ENCODE results near the gene SOS2. TPM values are rescaled to one million over a fixed set of nuclear protein-coding genes. Genes with fewer than 3 reads are reported as not detected.

Gene SOS2
- total and polyA plus RNA-seq, 7 donors, result 19.4 to 55.1 (median 45.0) TPM

DNA sequence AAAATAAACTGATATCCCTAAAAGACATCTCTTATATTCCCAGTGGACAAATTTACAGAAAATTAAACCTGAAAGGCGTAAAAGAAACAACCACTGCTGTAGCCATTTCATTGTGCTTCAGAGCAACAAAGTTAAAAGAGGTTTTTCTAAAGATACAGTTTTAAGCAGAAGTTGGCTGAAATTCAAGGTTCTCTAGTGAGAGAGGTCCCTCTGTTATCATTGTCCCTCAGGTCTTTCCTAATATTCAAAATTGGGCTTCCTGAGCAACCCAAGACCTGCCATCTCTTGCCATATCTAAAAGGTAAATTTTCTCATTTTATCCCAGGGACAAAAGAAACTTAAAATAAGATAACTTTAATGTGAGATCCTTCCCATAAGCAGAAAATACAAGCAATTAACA lies 10.7 kb upstream of the SOS2 start:
- intact Hi-C loops (cut with DNase I), result no loop called here
- 97 to 100% (median 97%) methylated on average over 1 of the region's 1 CpG for WGBS, 3 donors
- TF ChIP-seq, protein P1, sequence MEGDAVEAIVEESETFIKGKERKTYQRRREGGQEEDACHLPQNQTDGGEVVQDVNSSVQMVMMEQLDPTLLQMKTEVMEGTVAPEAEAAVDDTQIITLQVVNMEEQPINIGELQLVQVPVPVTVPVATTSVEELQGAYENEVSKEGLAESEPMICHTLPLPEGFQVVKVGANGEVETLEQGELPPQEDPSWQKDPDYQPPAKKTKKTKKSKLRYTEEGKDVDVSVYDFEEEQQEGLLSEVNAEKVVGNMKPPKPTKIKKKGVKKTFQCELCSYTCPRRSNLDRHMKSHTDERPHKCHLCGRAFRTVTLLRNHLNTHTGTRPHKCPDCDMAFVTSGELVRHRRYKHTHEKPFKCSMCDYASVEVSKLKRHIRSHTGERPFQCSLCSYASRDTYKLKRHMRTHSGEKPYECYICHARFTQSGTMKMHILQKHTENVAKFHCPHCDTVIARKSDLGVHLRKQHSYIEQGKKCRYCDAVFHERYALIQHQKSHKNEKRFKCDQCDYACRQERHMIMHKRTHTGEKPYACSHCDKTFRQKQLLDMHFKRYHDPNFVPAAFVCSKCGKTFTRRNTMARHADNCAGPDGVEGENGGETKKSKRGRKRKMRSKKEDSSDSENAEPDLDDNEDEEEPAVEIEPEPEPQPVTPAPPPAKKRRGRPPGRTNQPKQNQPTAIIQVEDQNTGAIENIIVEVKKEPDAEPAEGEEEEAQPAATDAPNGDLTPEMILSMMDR (IDR thresholded peaks at IDR 0.05), result no peak
- Histone ChIP-seq H3K27ac (no peak overlapping the region), H3K4me3 (no peak overlapping the region), H3K27me3 (ENCODE audit: insufficient read depth in 3 of 3, low read length in 2 of 3) (no peaks in the 10 kb centered on the region), H3K36me3 (ENCODE audit: insufficient read depth in 1 of 2, low read depth in 1 of 2) (no peaks in the 10 kb centered on the region), H3K4me1 (no peaks in the 10 kb centered on the region), H3K9me3 (no peaks in the 10 kb centered on the region)
- DNase-seq (no peak), ATAC-seq (no peak)

DNA sequence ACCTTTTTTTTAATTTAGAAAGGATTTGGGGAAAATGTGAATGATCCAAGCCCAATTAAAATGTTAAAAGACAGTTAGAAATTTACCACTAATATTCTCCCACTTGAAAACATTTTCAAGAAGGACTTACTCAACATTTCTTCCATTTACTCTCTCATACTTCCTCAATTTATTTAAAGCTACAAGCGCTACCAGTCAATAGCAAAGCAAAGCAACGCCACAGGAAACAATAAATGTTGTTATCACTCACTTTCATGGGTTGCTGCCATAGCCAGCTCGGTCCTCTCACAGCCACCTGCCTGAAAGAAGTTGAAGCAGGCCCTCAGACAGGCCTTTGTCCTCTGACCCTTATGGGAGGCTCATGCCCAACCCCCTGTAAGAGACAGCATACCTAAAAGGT lies 6.0 kb upstream of the SOS2 start:
- Histone ChIP-seq H3K4me3 (no peak overlapping the region), H3K27ac (no peak overlapping the region), H3K9me3 (no peaks in the 10 kb centered on the region), H3K27me3 (ENCODE audit: insufficient read depth in 3 of 3, low read length in 2 of 3) (no peaks in the 10 kb centered on the region), H3K4me1 (peaks cover 4% of the 10 kb centered on the region), H3K36me3 (ENCODE audit: insufficient read depth in 1 of 2, low read depth in 1 of 2) (no peaks in the 10 kb centered on the region)
- ATAC-seq (no peak), DNase-seq (no peak)
- 36 to 60% (median 59%) methylated on average over 3 of the region's 3 CpGs for WGBS, 3 donors
- intact Hi-C loops (cut with DNase I), result no loop called here
- TF ChIP-seq, protein P1 (IDR thresholded peaks at IDR 0.05), result no peak

DNA sequence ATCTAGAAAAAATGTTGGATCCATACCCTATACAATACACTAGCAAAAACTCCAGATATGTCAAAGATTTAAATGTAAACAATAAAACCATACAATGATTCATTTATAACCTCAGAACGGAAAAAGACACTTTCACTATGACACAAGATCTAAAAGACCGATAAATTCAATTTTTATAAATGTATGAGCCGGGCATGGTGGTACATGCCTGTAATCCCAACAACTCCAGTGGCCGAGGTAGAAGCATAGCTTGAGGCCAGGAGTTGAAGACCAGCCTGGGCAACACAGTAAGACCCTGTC lies 2.5 kb upstream of the SOS2 start:
- 94 to 98% (median 95%) methylated on average over 4 of the region's 4 CpGs for WGBS, 3 donors
- H3K27ac ChIP-seq, result no peak overlapping the region
- no peaks in the 10 kb centered on the region for H3K9me3 ChIP-seq
- no peaks in the 10 kb centered on the region for H3K36me3 ChIP-seq (ENCODE audit: insufficient read depth in 1 of 2, low read depth in 1 of 2)
- H3K4me3 ChIP-seq, result no peak overlapping the region
- no peaks in the 10 kb centered on the region for H3K27me3 ChIP-seq (ENCODE audit: insufficient read depth in 3 of 3, low read length in 2 of 3)
- TF ChIP-seq, protein P1 (IDR thresholded peaks at IDR 0.05), result no peak
- intact Hi-C loops (cut with DNase I), result no loop called here
- peaks cover 22% of the 10 kb centered on the region for H3K4me1 ChIP-seq
- ATAC-seq (no peak), DNase-seq (no peak)

DNA sequence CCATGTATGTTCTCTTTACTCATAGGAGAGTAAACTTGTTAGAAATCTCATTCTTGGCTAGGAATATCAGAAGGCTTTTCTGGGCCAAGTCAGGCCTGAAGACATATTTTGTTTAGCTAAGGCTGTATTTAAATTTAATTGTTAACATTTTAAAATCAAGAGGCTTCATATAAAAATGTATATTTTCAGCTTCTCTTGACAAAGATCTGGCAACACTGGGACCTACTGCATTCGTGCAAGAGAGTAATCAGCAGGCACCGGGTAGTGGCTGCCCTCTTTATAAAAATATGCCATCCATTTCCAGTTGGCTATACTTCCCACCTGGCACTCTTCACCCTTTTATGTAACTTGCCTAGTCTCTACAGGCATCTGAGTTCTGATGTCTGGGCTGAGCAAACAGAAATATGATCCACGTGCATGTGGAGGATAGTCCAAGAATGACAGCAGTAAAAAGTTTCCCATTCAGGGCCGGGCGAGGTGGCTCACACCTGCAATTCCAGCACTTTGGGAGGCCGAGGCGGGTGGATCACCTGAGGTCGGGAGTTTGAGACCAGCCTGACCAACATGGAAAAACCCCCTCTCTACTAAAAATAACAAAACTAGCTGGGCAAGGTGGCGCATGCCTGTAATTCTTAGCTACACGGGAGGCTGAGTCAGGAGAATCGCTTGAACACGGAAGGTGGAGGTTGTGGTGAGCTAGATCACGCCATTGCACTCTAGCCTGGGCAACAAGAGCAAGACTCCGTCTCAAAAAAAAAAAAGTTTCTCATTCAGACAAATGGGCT lies 2.0 kb upstream of the SOS2 start:
- Histone ChIP-seq H3K27ac (peak overlapping the region; percentile 98), H3K4me3 (no peak overlapping the region), H3K36me3 (ENCODE audit: insufficient read depth in 1 of 2, low read depth in 1 of 2) (no peaks in the 10 kb centered on the region), H3K27me3 (ENCODE audit: insufficient read depth in 3 of 3, low read length in 2 of 3) (no peaks in the 10 kb centered on the region), H3K9me3 (no peaks in the 10 kb centered on the region), H3K4me1 (peaks cover 27% of the 10 kb centered on the region)
- DNase-seq (no peak), ATAC-seq (peak; percentile 32 to 56 (median 44))
- WGBS, 3 donors, result 33 to 50% (median 40%) methylated on average over 14 of the region's 14 CpGs
- TF ChIP-seq, protein P1 (IDR thresholded peaks at IDR 0.05), result no peak
- intact Hi-C loops (cut with DNase I), result no loop called here

DNA sequence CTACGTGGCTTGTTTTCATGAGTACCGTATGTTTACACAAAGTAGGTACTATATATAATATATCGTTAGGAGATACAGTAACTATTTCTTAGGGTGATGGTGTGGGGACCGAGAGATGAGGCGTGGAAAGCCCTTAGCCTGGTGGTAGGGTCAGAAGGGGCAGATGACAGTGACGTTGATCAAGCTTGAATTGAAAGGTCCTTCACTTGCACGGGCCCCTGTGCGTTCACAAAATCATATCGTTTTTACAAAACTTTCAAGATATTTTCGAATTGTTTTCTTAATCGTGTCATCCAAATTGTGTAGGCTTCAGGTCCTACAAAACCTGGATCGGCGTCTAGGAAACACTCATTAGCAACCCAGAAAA lies 881 bp upstream of the SOS2 start:
- 31 to 48% (median 33%) methylated on average over 13 of the region's 13 CpGs for WGBS, 3 donors
- Histone ChIP-seq H3K36me3 (ENCODE audit: insufficient read depth in 1 of 2, low read depth in 1 of 2) (no peaks in the 10 kb centered on the region), H3K27ac (peak overlapping the region; percentile 98), H3K4me3 (peak overlapping the region; percentile 89), H3K27me3 (ENCODE audit: insufficient read depth in 3 of 3, low read length in 2 of 3) (no peaks in the 10 kb centered on the region), H3K9me3 (no peaks in the 10 kb centered on the region), H3K4me1 (peaks cover 38% of the 10 kb centered on the region)
- TF ChIP-seq, protein P1 (IDR thresholded peaks at IDR 0.05), result no peak
- peak in 3 of 4 donors; percentile 3 to 9 (median 4) for ATAC-seq
- no peak for DNase-seq
- intact Hi-C loops (cut with DNase I), result no loop called here

Measured in psoas muscle (tissue), 8 donors.